Measurements from ENCODE around the gene KLK3.

GRCh38 chr19:50822661-50823208, 32.0 kb upstream of the KLK3 start:
- TF ChIP-seq CTCF (IDR thresholded peaks at IDR 0.05): no peak
- no peak for TF ChIP-seq POLR2A (IDR thresholded peaks at IDR 0.05)
